OCI-LY7 (cell line): ENCODE data around the gene FAM222A.

Experiments used
- CTCF ChIP-seq: fragments of 200-600 bp; sonication (generic); conservative IDR thresholded peaks from 2 replicates; pipeline ENCODE4 v1.5.1; 2014; ENCODE audit warnings: mild to moderate bottlenecking, antibody characterized with exemption, low read length, moderate library complexity, mixed read lengths
- EZH2phosphoT487 ChIP-seq: fragments of 200-600 bp; sonication (generic); IDR thresholded peaks from 2 replicates; pipeline ENCODE4 v1.6.1; 2018; ENCODE audit warnings: low read depth, borderline replicate concordance, mild to moderate bottlenecking, mixed run types, antibody characterized with exemption, low read length, moderate library complexity, mixed read lengths

DNA sequence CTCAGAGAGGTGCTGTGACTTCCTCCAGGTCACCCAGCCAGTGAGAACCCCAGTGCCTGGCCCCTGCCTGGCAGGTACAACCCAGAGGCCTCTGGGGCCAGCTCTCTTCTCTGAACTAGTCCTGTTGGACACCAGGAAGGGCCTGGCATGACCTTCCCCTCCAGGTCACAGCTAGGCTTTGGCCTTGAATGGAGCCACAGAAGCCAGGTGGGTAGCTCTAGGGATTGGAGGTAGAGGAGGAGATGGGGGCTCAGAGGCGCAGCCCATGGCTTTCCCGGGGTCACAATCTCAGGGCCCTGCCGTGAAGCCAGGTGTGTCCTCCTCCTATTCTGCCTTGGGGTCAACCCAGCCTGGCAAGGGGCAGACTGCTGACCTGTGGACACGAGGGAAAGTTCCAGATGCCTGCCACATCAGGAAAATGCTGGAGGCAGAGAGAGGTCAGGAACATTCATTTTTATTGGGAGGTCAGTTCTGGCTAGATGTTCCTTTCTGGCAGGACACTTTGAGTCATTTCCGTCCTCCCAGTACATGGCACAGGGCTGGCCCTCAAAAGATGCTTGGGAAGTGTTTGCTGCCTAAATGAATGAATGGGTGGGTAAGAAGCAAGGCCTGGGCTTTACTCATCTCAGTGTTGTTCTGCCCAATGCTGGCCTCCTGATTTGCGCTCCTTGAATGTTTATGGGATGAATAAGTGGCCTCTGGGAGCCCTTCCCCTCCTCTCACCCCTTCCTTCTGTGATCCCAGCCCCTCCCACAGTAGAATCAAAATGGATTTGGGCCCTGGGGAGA, 25.4 kb downstream of the FAM222A start:
- TF ChIP-seq EZH2phosphoT487 (no peak), CTCF (no peak)
